GM12878 (cell line): Measurements from ENCODE around the gene MEOX1. TPM values are rescaled to one million over a fixed set of nuclear protein-coding genes. Genes with fewer than 3 reads are reported as not detected.

ENCODE experiments used
- ATAC-seq: fragments of 200-7000 bp; cut with Tn5 transposase; 3 replicates; pipeline ENCODE4 v1.9.1; 2020; ENCODE audit warnings: mild to moderate bottlenecking, moderate library complexity
- BruUV-seq: library from RNA; stranded (reverse); fragments of 400-500 nt; replicated peaks from 2 replicates; lab custom pipeline; 2021; lab: Mats Ljungman, UMichigan
- CTCF ChIA-PET: fragments of 300-600 bp; sonication (Branson Sonifier 250); formaldehyde crosslinking; extraction: SDS; loops from one replicate; lab custom pipeline; 2021; ENCODE audit warnings: inconsistent platforms; lab: Yijun Ruan, JAX
- POLR2A ChIA-PET: fragments of 350-600 bp; formaldehyde crosslinking; extraction: SDS; loops from one replicate; lab custom pipeline; 2021; ENCODE audit warnings: inconsistent platforms; lab: Charles Lee
- RAD21 ChIA-PET: fragments of 300-600 bp; sonication (Branson Sonifier 250); formaldehyde crosslinking; loops from one replicate; lab custom pipeline; 2023; ENCODE audit warnings: antibody characterized with exemption; ENCODE audit not compliant: unreplicated experiment; lab: Charles Lee
- SMC1A ChIA-PET: fragments of 300-600 bp; sonication (Branson Sonifier 250); formaldehyde crosslinking; loops from one replicate; lab custom pipeline; 2023; ENCODE audit not compliant: unreplicated experiment, uncharacterized antibody; lab: Charles Lee
- DNase-seq: peaks from one replicate; pipeline ENCODE4 v3.0.0-alpha.2; 2011; ENCODE audit warnings: low read depth, low spot score
- FAIRE-seq: peaks from 3 replicates; lab custom pipeline; 2011; peaks lifted over from hg19 to GRCh38; lab: Jason Lieb, UNC
- H2AFZ ChIP-seq: 2 replicates; pipeline ENCODE4 v1.6.0; 2011; ENCODE audit warnings: low read depth, low read length, control low read depth; ENCODE audit not compliant: control insufficient read depth
- H3K27ac ChIP-seq: 2 replicates; pipeline ENCODE4 v1.5.1; 2011; ENCODE audit warnings: control low read depth; ENCODE audit not compliant: control insufficient read depth, insufficient read depth
- H3K27me3 ChIP-seq, 2 experiments: replicated peaks in 1 of 2; 2 replicates each; pipeline versions ENCODE4 v1.6.0 to v1.6.1; 2011; ENCODE audit warnings: low read length in 1 of 2; ENCODE audit not compliant: control insufficient read depth in 2 of 2, insufficient read depth in 2 of 2
- H3K36me3 ChIP-seq, 2 experiments: 2 replicates each; pipeline ENCODE4 v1.5.1; 2011; ENCODE audit warnings: low read length in 1 of 2; ENCODE audit not compliant: control insufficient read depth in 2 of 2, insufficient read depth in 2 of 2
- H3K4me1 ChIP-seq: 2 replicates; pipeline ENCODE4 v1.6.1; 2011; ENCODE audit warnings: mild to moderate bottlenecking, low read length, moderate library complexity, mixed read lengths; ENCODE audit not compliant: control insufficient read depth, insufficient read depth
- H3K4me2 ChIP-seq: 2 replicates; pipeline ENCODE4 v1.6.0; 2011; ENCODE audit warnings: control low read depth; ENCODE audit not compliant: control insufficient read depth, insufficient read depth
- H3K4me3 ChIP-seq: fragments of 200-600 bp; sonication (generic); 2 replicates; pipeline ENCODE4 v1.5.1; 2016
- H3K79me2 ChIP-seq: 2 replicates; pipeline ENCODE4 v1.6.0; 2011; ENCODE audit warnings: low read length; ENCODE audit not compliant: control insufficient read depth, insufficient read depth
- H3K9ac ChIP-seq: 2 replicates; pipeline ENCODE4 v1.8.0; 2011; ENCODE audit warnings: low read length, control low read depth, mixed read lengths; ENCODE audit not compliant: control insufficient read depth, insufficient read depth
- H3K9me3 ChIP-seq: replicated peaks from 3 replicates; pipeline ENCODE4 v1.5.1; 2011; ENCODE audit warnings: mild to moderate bottlenecking, low read length; ENCODE audit not compliant: control insufficient read depth, insufficient read depth
- H4K20me1 ChIP-seq: 2 replicates; pipeline ENCODE4 v1.6.0; 2011; ENCODE audit not compliant: control insufficient read depth, insufficient read depth
- BCL11A ChIP-seq: IDR thresholded peaks from 2 replicates; pipeline ENCODE4 v1.6.1; 2011; ENCODE audit warnings: low read depth, low read length
- BCLAF1 ChIP-seq: fragments of 450-650 bp; IDR thresholded peaks from 2 replicates; pipeline ENCODE4 v1.6.1; 2017; ENCODE audit warnings: antibody characterized with exemption, mild to moderate bottlenecking, moderate library complexity
- EP300 ChIP-seq, 2 experiments: fragments of 150-350 bp in 1 of 2; IDR thresholded peaks; 2 replicates each; pipeline ENCODE4 v1.6.1; 2011 to 2012; ENCODE audit warnings: low read depth in 2 of 2, low read length in 2 of 2, borderline replicate concordance in 1 of 2, improper control_type of control experiment in 1 of 2, inconsistent platforms in 1 of 2; ENCODE audit not compliant: control insufficient read depth in 1 of 2
- MEF2B ChIP-seq: fragments of 450-650 bp; IDR thresholded peaks from 2 replicates; pipeline ENCODE4 v1.6.1; 2018; ENCODE audit warnings: mild to moderate bottlenecking, moderate library complexity; ENCODE audit not compliant: partially characterized antibody, poor library complexity, severe bottlenecking
- NFXL1 ChIP-seq: fragments of 450-650 bp; IDR thresholded peaks from 2 replicates; pipeline ENCODE4 v1.6.1; 2017; ENCODE audit warnings: antibody characterized with exemption, mild to moderate bottlenecking, borderline replicate concordance
- RCOR1 ChIP-seq: conservative IDR thresholded peaks from 2 replicates; pipeline ENCODE4 v1.6.1; 2012; ENCODE audit warnings: low read depth, low read length, improper control_type of control experiment
- SMARCA5 ChIP-seq: fragments of 450-650 bp; IDR thresholded peaks from 2 replicates; pipeline ENCODE4 v1.6.1; 2017; ENCODE audit warnings: mild to moderate bottlenecking
- TAF1 ChIP-seq: IDR thresholded peaks from 2 replicates; pipeline ENCODE4 v1.6.1; 2011; ENCODE audit warnings: mild to moderate bottlenecking, low read depth, low read length, borderline replicate concordance
- TCF12 ChIP-seq: IDR thresholded peaks from 2 replicates; pipeline ENCODE4 v1.6.1; 2011; ENCODE audit warnings: low read depth, mild to moderate bottlenecking, low read length
- ZNF217 ChIP-seq: fragments of 450-650 bp; IDR thresholded peaks from 2 replicates; pipeline ENCODE4 v1.6.1; 2017; ENCODE audit warnings: antibody characterized with exemption, mild to moderate bottlenecking
- WGBS: methylation state at CpG from one replicate; pipeline ENCODE4 v1.1.6; 2016; ENCODE audit warnings: low lambda C conversion rate; ENCODE audit not compliant: insufficient replicate concordance, insufficient coverage; ENCODE audit errors: missing lambda C conversion rate; 5-methylcytosine and 5-hydroxymethylcytosine counted together
- in situ Hi-C: fragments of 300-500 bp; cut with MboI; formaldehyde crosslinking; loops from 9 replicates; pipeline ENCODE4 v1.14.3; 2018; ENCODE audit warnings: mixed read lengths
- intact Hi-C: fragments of 100-400 bp; cut with micrococcal nuclease; formaldehyde crosslinking; loops from one replicate; pipeline ENCODE4 v1.14.2; 2022; ENCODE audit not compliant: unreplicated experiment
- polyA plus RNA-seq, 11 experiments: library from polyadenylated mRNA; depleted of rRNA in 4 of 11; unstranded in 6 of 11; stranded (reverse) in 5 of 11; fragments of >200 nt; fragmentation: Nextera tagmentation in 4 of 11; fragmentation: Illumina TruSeq in 1 of 11; extraction: Ambion mirVana in 4 of 11; extraction: Trizol in 1 of 11; gene quantifications; 1 replicate in 1 of 11; 2 replicates in 10 of 11; pipeline versions ENCODE4 v1.2.1 to v1.2.3, GENCODE V29; 2011 to 2016; ENCODE audit warnings: inconsistent platforms in 2 of 11, missing spikeins in 2 of 11, low read depth in 1 of 11
- total RNA-seq, 4 experiments: library from RNA; depleted of rRNA in 3 of 4; stranded (reverse); fragments of >200 nt in 3 of 4; fragmentation: Illumina TruSeq in 1 of 4; extraction: Trizol in 1 of 4; gene quantifications; 2 replicates each; pipeline versions ENCODE4 v1.2.1 to v1.2.3, GENCODE V29; 2013 to 2021
- TF ChIP-seq, protein P1 (sequence below): fragments of 450-650 bp; IDR thresholded peaks from 2 replicates; pipeline ENCODE4 v1.6.1; 2017; ENCODE audit warnings: mild to moderate bottlenecking, moderate library complexity

MEOX1 gene
- total and polyA plus RNA-seq, 10 of the 15 experiments (the other 5 are each of a cell fraction or from before 2014, with no cell fraction given), result 0.19 to 9.4 (median 0.46) TPM

DNA sequence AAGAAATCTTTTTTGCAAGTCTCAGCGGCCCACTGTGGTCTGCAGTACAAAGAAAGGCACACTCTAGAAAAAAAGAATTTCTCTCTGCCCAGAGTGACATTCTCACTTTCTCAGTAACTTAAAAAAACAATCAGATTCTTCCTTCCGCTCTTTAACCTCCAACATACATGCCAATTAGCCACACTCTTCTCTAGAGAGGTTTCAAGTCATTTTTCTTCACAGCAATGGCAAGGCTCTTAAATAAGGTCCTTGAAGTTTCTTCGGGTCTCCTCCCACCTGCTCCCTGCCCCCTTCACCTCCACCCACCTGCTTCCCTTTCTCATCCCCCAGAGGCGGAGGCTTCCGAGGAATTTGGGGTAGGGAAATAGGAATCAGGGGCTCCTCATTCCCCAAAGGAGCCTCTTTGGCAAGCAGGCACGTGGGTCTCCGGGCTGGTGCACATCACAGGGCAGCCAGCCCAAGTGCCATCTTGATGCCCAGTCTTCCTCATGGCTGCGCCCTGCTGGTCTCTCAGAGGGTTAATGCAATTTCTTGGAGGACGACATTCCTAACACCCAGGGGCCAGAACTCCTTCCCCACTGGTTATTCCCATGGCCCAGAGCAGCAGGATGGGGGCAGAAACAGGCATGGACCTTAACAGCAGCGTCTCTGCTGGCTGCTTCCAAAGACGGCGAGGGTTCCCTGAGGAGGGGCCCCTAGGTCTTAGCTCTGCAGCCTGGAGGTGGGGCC, 855 bp upstream of the MEOX1 start (continued):
- TF ChIP-seq BCL11A (peak; percentile 13; the same call in 1 of the 2 replicates), BCLAF1 (no peak), TAF1 (no peak)

DNA sequence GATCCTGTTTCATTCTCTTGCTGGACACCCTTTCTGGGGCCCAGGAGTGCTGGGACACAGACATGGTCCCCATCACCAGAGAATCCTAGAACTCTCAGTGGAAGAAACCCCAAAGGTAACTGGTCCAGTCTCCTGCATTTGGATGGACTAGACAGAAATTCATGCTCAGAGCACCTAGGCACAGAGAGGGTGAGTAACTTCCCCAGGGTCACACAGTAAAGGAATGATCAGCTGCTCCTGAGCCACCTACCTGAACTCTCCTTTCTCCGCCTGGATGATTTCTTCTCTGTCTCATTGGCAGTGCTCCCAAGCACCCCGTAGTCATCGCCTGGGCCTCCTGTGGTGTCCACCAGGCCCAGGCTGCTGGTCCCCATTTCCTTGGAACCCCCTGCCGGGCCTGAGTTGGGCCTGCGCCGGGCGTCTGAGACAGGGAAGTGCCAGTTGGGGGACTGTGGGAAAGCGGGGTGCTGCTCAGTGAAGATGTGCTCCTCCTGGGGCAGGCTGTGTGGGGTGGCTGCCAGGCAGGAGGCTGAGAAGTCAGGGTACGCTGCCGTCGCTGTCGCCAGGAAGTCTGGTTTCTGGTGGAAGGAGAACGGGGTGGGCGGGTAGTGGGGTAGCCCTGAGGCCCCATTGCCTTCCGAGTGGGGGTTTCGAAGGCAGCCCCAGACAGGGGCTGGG, 767 bp downstream of the MEOX1 start:
- ChIA-PET CTCF (interaction anchor here (0.7 to 5.5 kb wide), 5 partner anchors 11 to 85 kb away, joined by 3 to 55 read pairs (median 3); no protein-coding TSS in a partner anchor), SMC1A (interaction anchor here (1.1 to 9.4 kb wide), 3 partner anchors 9 to 83 kb away, joined by 6 to 98 read pairs (median 20); no protein-coding TSS in a partner anchor), POLR2A (interaction anchor here (1.0 to 1.8 kb wide), 3 partner anchors 9 to 86 kb away, joined by 3 to 6 read pairs (median 3); no protein-coding TSS in a partner anchor), RAD21 (interaction anchor here (0.6 to 8.4 kb wide), 4 partner anchors 11 to 298 kb away, joined by 3 to 77 read pairs (median 22); no protein-coding TSS in a partner anchor)
- in situ Hi-C loops (loop anchor here (25.0 kb wide), 1 partner anchor 449 kb away; the partner anchor contains the start of gene TMEM106A), intact Hi-C loops (no loop called here)
- no peak overlapping the region for H2AFZ ChIP-seq
- H3K9ac ChIP-seq, result peak overlapping the region; percentile 72
- no TSS peak for BruUV-seq
- H3K79me2 ChIP-seq, result peaks cover 19% of the 10 kb centered on the region
- peak overlapping the region; percentile 69 for H3K4me3 ChIP-seq
- peak overlapping the region; percentile 81 for H3K4me2 ChIP-seq
- ATAC-seq (peak; percentile 17), DNase-seq (no peak), FAIRE-seq (peak; percentile 52)
- no peaks in the 10 kb centered on the region for H3K9me3 ChIP-seq
- 36% methylated on average over 12 of the region's 16 CpGs for WGBS
- H3K27me3 ChIP-seq, result no peaks in the 10 kb centered on the region
- peaks cover 24% of the 10 kb centered on the region for H3K4me1 ChIP-seq
- H3K27ac ChIP-seq, result peak overlapping the region; percentile 69
- H3K36me3 ChIP-seq, result no peaks in the 10 kb centered on the region
- H4K20me1 ChIP-seq, result no peaks in the 10 kb centered on the region
- TF ChIP-seq MEF2B (no peak), EP300 (IDR thresholded peaks at IDR 0.05; ENCODE audit: borderline replicate concordance in 1 of 2, control insufficient read depth in 1 of 2, low read depth in 2 of 2, low read length in 2 of 2) (no peak), NFXL1 (peak; percentile 93; the same call in 1 of the 2 replicates), TCF12 (0 out of 2 replicates have a peak, but pooled peaks have one; percentile 14), ZNF217 (peak; percentile 61; the same call in 1 of the 2 replicates), SMARCA5 (peak; percentile 96), RCOR1 (no peak)
- TF ChIP-seq, protein P1, sequence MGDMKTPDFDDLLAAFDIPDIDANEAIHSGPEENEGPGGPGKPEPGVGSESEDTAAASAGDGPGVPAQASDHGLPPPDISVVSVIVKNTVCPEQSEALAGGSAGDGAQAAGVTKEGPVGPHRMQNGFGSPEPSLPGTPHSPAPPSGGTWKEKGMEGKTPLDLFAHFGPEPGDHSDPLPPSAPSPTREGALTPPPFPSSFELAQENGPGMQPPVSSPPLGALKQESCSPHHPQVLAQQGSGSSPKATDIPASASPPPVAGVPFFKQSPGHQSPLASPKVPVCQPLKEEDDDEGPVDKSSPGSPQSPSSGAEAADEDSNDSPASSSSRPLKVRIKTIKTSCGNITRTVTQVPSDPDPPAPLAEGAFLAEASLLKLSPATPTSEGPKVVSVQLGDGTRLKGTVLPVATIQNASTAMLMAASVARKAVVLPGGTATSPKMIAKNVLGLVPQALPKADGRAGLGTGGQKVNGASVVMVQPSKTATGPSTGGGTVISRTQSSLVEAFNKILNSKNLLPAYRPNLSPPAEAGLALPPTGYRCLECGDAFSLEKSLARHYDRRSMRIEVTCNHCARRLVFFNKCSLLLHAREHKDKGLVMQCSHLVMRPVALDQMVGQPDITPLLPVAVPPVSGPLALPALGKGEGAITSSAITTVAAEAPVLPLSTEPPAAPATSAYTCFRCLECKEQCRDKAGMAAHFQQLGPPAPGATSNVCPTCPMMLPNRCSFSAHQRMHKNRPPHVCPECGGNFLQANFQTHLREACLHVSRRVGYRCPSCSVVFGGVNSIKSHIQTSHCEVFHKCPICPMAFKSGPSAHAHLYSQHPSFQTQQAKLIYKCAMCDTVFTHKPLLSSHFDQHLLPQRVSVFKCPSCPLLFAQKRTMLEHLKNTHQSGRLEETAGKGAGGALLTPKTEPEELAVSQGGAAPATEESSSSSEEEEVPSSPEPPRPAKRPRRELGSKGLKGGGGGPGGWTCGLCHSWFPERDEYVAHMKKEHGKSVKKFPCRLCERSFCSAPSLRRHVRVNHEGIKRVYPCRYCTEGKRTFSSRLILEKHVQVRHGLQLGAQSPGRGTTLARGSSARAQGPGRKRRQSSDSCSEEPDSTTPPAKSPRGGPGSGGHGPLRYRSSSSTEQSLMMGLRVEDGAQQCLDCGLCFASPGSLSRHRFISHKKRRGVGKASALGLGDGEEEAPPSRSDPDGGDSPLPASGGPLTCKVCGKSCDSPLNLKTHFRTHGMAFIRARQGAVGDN, result 0 out of 2 replicates have a peak, but pooled peaks have one; percentile 14
